ENCODE data around the gene WASF1.

Gene WASF1

GRCh38 chr6:110179406-110180227 is at the start of gene WASF1:
WASF1 (minus strand) TSS chr6:110179670; CDS start chr6:110127601, 52,069 bp downstream.
- in situ Hi-C loops (cut with MboI; ENCODE audit: low pct_unique_long_range_greater_than_20kb, low sequenced_read_pairs) = no loop called here
- peak; percentile 100 for DNase-seq

- DNase-seq = no peak
- in situ Hi-C loops (cut with MboI; ENCODE audit: low pct_unique_long_range_greater_than_20kb, low sequenced_read_pairs) = no loop called here
Measured at GRCh38 chr6:110226261-110226660, 46.8 kb upstream of the WASF1 start.

- in situ Hi-C loops (cut with MboI; ENCODE audit: low pct_unique_long_range_greater_than_20kb, low sequenced_read_pairs) = no loop called here
- no peak for DNase-seq
Measured at GRCh38 chr6:110221738-110222137, 42.3 kb upstream of the WASF1 start.

GRCh38 chr6:110217266-110217665 is 37.8 kb upstream of the WASF1 start:
- DNase-seq = no peak
- in situ Hi-C loops (cut with MboI; ENCODE audit: low pct_unique_long_range_greater_than_20kb, low sequenced_read_pairs) = no loop called here

GRCh38 chr6:110216140-110216539 is 36.7 kb upstream of the WASF1 start:
- DNase-seq = no peak
- in situ Hi-C loops (cut with MboI; ENCODE audit: low pct_unique_long_range_greater_than_20kb, low sequenced_read_pairs) = no loop called here

- no peak for DNase-seq
- in situ Hi-C loops (cut with MboI; ENCODE audit: low pct_unique_long_range_greater_than_20kb, low sequenced_read_pairs) = no loop called here
Measured at GRCh38 chr6:110214338-110214737, 34.9 kb upstream of the WASF1 start.

GRCh38 chr6:110211753-110212152 is 32.3 kb upstream of the WASF1 start:
- DNase-seq = no peak
- in situ Hi-C loops (cut with MboI; ENCODE audit: low pct_unique_long_range_greater_than_20kb, low sequenced_read_pairs) = no loop called here

GRCh38 chr6:110207652-110208051 is 28.2 kb upstream of the WASF1 start:
- DNase-seq = no peak
- in situ Hi-C loops (cut with MboI; ENCODE audit: low pct_unique_long_range_greater_than_20kb, low sequenced_read_pairs) = no loop called here

- no peak for DNase-seq
- in situ Hi-C loops (cut with MboI; ENCODE audit: low pct_unique_long_range_greater_than_20kb, low sequenced_read_pairs) = no loop called here
Measured at GRCh38 chr6:110201151-110201884, 21.8 kb upstream of the WASF1 start.

GRCh38 chr6:110198561-110198960 is 19.1 kb upstream of the WASF1 start:
- in situ Hi-C loops (cut with MboI; ENCODE audit: low pct_unique_long_range_greater_than_20kb, low sequenced_read_pairs) = no loop called here
- DNase-seq = no peak

- in situ Hi-C loops (cut with MboI; ENCODE audit: low pct_unique_long_range_greater_than_20kb, low sequenced_read_pairs) = no loop called here
- no peak for DNase-seq
Measured at GRCh38 chr6:110196874-110197273, 17.4 kb upstream of the WASF1 start.

- in situ Hi-C loops (cut with MboI; ENCODE audit: low pct_unique_long_range_greater_than_20kb, low sequenced_read_pairs) = no loop called here
- DNase-seq = no peak
Measured at GRCh38 chr6:110195639-110196038, 16.2 kb upstream of the WASF1 start.

- in situ Hi-C loops (cut with MboI; ENCODE audit: low pct_unique_long_range_greater_than_20kb, low sequenced_read_pairs) = no loop called here
- no peak for DNase-seq
Measured at GRCh38 chr6:110191477-110191876, 12.0 kb upstream of the WASF1 start.

GRCh38 chr6:110190726-110191125 is 11.3 kb upstream of the WASF1 start:
- in situ Hi-C loops (cut with MboI; ENCODE audit: low pct_unique_long_range_greater_than_20kb, low sequenced_read_pairs) = no loop called here
- DNase-seq = no peak

- no peak for DNase-seq
- in situ Hi-C loops (cut with MboI; ENCODE audit: low pct_unique_long_range_greater_than_20kb, low sequenced_read_pairs) = no loop called here
Measured at GRCh38 chr6:110188791-110189190, 9.3 kb upstream of the WASF1 start.

GRCh38 chr6:110185879-110186278 is 6.4 kb upstream of the WASF1 start:
- DNase-seq = no peak
- in situ Hi-C loops (cut with MboI; ENCODE audit: low pct_unique_long_range_greater_than_20kb, low sequenced_read_pairs) = no loop called here

GRCh38 chr6:110183292-110183885 is 3.9 kb upstream of the WASF1 start:
- peak; percentile 12 for DNase-seq
- in situ Hi-C loops (cut with MboI; ENCODE audit: low pct_unique_long_range_greater_than_20kb, low sequenced_read_pairs) = no loop called here

GRCh38 chr6:110181131-110182030 is 1.9 kb upstream of the WASF1 start:
- DNase-seq = peak; percentile 68
- in situ Hi-C loops (cut with MboI; ENCODE audit: low pct_unique_long_range_greater_than_20kb, low sequenced_read_pairs) = no loop called here

Measured in KBM-7 (cell line).